Right lobe of liver (tissue), 6 donors: ENCODE data around the gene NTNG2. TPM values are rescaled to one million over a fixed set of nuclear protein-coding genes. Genes with fewer than 3 reads are reported as not detected.
A peak's percentile ranks its signal among the peaks of the same experiment; 100 is the strongest.

ENCODE experiments used
- ATAC-seq, 4 donors: fragments of 200-7000 bp; cut with Tn5 transposase; one replicate each; pipeline ENCODE4 v1.9.1; 2020; ENCODE audit warnings: mild to moderate bottlenecking in 4 of 4, moderate library complexity in 4 of 4
- DNase-seq, 3 donors: peaks; one replicate each; pipeline ENCODE4 v3.0.0-alpha.2; 2020
- H3K27ac ChIP-seq, 3 donors: fragments of 200-600 bp; one replicate each; pipeline ENCODE4 v1.8.0; 2022
- H3K27me3 ChIP-seq, 2 donors: fragments of 200-600 bp; one replicate each; pipeline ENCODE4 v1.8.0; 2022
- H3K36me3 ChIP-seq, 4 donors: fragments of 200-600 bp; sonication (generic) in 1 of 4; one replicate each; pipeline versions ENCODE4 v1.5.1 to v1.8.0; 2017 to 2022; ENCODE audit warnings: control low read depth in 1 of 4
- H3K4me1 ChIP-seq, 4 donors: fragments of 200-600 bp; sonication (generic) in 1 of 4; one replicate each; pipeline versions ENCODE4 v1.5.1 to v1.8.0; 2017 to 2022; ENCODE audit warnings: control low read depth in 1 of 4
- H3K4me3 ChIP-seq, 3 donors: fragments of 200-600 bp; one replicate each; pipeline ENCODE4 v1.8.0; 2022
- H3K9me3 ChIP-seq, 4 donors: fragments of 200-600 bp; sonication (generic) in 1 of 4; one replicate each; pipeline versions ENCODE4 v1.5.1 to v1.8.0; 2017 to 2022; ENCODE audit warnings: control low read depth in 1 of 4
- POLR2A ChIP-seq: fragments of 450-650 bp; IDR thresholded peaks from one replicate; pipeline ENCODE4 v1.6.1; 2017; ENCODE audit warnings: antibody characterized with exemption, mild to moderate bottlenecking
- WGBS: methylation state at CpG from one replicate; pipeline ENCODE4 v1.1.6; 2018; ENCODE audit warnings: low coverage, low lambda C conversion rate; ENCODE audit not compliant: insufficient coverage; ENCODE audit errors: missing lambda C conversion rate; 5-methylcytosine and 5-hydroxymethylcytosine counted together
- intact Hi-C, 2 donors: fragments of 100-400 bp; cut with DNase I; formaldehyde crosslinking; loops; one replicate each; pipeline versions ENCODE4 v1.11.2 to v1.14.1; 2022
- total RNA-seq, 6 experiments: library from RNA; depleted of rRNA in 2 of 6; stranded (reverse); fragments of >200 nt in 2 of 6; fragmentation: NEBNext Ultra II Directional in 3 of 6; extraction: Animal tissue kit (Norgen Biotek cat#: 25700) in 3 of 6; gene quantifications; one replicate each; pipeline versions ENCODE4 v1.1.0 to v1.2.4, GENCODE V29; 2016 to 2023
- TF ChIP-seq, protein P1 (sequence below), 4 donors: fragments of 200-600 bp in 3 of 4; fragments of 450-650 bp in 1 of 4; IDR thresholded peaks; one replicate each; pipeline versions ENCODE4 v1.5.1 to v1.8.0; 2016 to 2022; ENCODE audit warnings: antibody characterized with exemption in 4 of 4, mild to moderate bottlenecking in 2 of 4
- donor health status: DM: no; HTN: yes; CAD: no.
- donor health status: DM: no; HTN: no; CAD: no.
- donor health status: DM: no; HTN: no; CAD: no.
- donor health status: DM: no; HTN: yes; CAD: no.
- donor health status: DM: no; HTN: yes; CAD: no.

NTNG2 gene
- total RNA-seq, 6 experiments from 2014 or later, result 0.12 to 1.6 (median 0.24) TPM

DNA sequence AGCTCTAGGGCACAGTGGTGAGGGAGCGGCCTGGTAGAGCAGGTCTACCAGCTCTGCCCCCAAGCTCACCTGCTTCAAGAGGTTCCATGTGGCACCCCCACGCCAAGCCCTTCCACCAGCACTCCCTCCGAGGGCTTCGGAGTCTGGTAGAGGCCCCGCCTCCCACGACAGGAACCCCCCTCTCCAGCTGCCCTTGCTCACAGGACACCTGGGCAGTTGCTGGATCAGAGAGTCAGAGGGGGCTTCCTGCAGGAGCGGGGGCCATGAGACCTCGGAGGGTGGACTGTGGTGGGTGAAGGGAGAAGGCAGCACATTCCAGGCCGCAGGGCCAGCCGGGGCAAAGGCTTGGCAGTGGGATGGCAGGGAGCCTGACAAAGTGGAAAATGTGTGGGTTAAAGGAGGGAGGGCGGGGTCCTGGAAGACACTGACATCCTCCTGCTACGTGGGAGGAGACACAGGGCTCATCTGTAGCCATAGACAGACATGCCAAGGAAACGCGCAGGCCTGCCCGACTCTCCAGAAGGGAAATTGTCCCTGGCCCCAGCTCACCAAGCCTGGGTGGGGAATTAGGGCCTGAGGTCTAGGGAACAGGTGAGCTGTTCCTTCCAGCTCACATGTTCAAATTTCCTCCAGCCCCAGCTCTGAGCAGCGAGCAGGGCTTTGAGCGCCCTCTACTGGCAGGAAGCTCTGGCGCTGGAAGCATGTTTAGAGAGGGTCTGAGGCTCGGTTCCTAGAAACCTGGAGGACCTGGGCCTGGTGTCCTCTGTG, 74.2 kb downstream of the NTNG2 start:
- no peak for TF ChIP-seq POLR2A
- TF ChIP-seq, protein P1, sequence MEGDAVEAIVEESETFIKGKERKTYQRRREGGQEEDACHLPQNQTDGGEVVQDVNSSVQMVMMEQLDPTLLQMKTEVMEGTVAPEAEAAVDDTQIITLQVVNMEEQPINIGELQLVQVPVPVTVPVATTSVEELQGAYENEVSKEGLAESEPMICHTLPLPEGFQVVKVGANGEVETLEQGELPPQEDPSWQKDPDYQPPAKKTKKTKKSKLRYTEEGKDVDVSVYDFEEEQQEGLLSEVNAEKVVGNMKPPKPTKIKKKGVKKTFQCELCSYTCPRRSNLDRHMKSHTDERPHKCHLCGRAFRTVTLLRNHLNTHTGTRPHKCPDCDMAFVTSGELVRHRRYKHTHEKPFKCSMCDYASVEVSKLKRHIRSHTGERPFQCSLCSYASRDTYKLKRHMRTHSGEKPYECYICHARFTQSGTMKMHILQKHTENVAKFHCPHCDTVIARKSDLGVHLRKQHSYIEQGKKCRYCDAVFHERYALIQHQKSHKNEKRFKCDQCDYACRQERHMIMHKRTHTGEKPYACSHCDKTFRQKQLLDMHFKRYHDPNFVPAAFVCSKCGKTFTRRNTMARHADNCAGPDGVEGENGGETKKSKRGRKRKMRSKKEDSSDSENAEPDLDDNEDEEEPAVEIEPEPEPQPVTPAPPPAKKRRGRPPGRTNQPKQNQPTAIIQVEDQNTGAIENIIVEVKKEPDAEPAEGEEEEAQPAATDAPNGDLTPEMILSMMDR (IDR thresholded peaks at IDR 0.05), result peak; percentile 83 to 94 (median 94)
- Histone ChIP-seq H3K27ac (no peak overlapping the region), H3K4me1 (no peaks in the 10 kb centered on the region), H3K4me3 (no peak overlapping the region), H3K27me3 (no peaks in the 10 kb centered on the region), H3K36me3 (no peaks in the 10 kb centered on the region), H3K9me3 (no peaks in the 10 kb centered on the region)
- DNase-seq (peak; percentile 74 to 76 (median 76)), ATAC-seq (peak; percentile 30 to 43 (median 37))
- 4% methylated on average over 5 of the region's 19 CpGs for WGBS
- intact Hi-C loops, result loop anchor here (5.0 to 10.0 kb wide), 2 partner anchors 61 to 474 kb away; no protein-coding TSS in a partner anchor

- H3K4me3 ChIP-seq, result no peak overlapping the region
- DNase-seq (no peak), ATAC-seq (no peak)
- TF ChIP-seq, protein P1 (IDR thresholded peaks at IDR 0.05), result no peak
- no peak for TF ChIP-seq POLR2A
- no peaks in the 10 kb centered on the region for H3K27me3 ChIP-seq
- H3K27ac ChIP-seq, result no peak overlapping the region
- H3K4me1 ChIP-seq, result peaks cover 0 to 6% (median 0%) of the 10 kb centered on the region in 4 donors
- intact Hi-C loops, result loop anchor here (5.0 to 10.0 kb wide), 2 partner anchors 62 to 474 kb away; no protein-coding TSS in a partner anchor
- WGBS, result 30% methylated on average over 9 of the region's 18 CpGs
- H3K9me3 ChIP-seq, result no peaks in the 10 kb centered on the region
- no peaks in the 10 kb centered on the region for H3K36me3 ChIP-seq
Observed at GRCh38 chr9:132236662-132237311, 74.9 kb downstream of the NTNG2 start.

- no peak for DNase-seq
Observed at GRCh38 chr9:132237481-132237880, 75.6 kb downstream of the NTNG2 start.

More at GRCh38 chr9:132237481-132237880, 75.6 kb downstream of the NTNG2 start:
- Histone ChIP-seq H3K27me3 (no peaks in the 10 kb centered on the region), H3K4me1 (peaks cover 0 to 6% (median 0%) of the 10 kb centered on the region in 4 donors), H3K36me3 (no peaks in the 10 kb centered on the region), H3K9me3 (no peaks in the 10 kb centered on the region), H3K4me3 (no peak overlapping the region), H3K27ac (no peak overlapping the region)
- intact Hi-C loops, result loop anchor here (5.0 to 10.0 kb wide), 2 partner anchors 63 to 475 kb away; no protein-coding TSS in a partner anchor
- ATAC-seq, result no peak
- 35% methylated on average over 2 of the region's 9 CpGs for WGBS
- no peak for TF ChIP-seq POLR2A
- TF ChIP-seq, protein P1 (IDR thresholded peaks at IDR 0.05), result no peak
